Activated CD4-positive, alpha-beta T cell treated with anti-CD3 and anti-CD28 coated beads for 36 hours (primary cell): ENCODE measurements around the gene PSMD14. TPM values are rescaled to one million over a fixed set of nuclear protein-coding genes. Genes with fewer than 3 reads are reported as not detected.

Experiments
- ATAC-seq: fragments of 200-7000 bp; cut with Tn5 transposase; one replicate; pipeline ENCODE4 v1.10.0; 2021; ENCODE audit warnings: mild to moderate bottlenecking, moderate library complexity
- CTCF ChIA-PET: fragments of 350-600 bp; sonication (Branson Sonifier 250); formaldehyde crosslinking; loops from one replicate; lab custom pipeline; 2021; ENCODE audit warnings: antibody characterized with exemption; lab: Charles Lee
- POLR2A ChIA-PET: fragments of 350-600 bp; sonication (Branson Sonifier 250); formaldehyde crosslinking; loops from one replicate; lab custom pipeline; 2021; ENCODE audit warnings: antibody characterized with exemption, inconsistent platforms; lab: Charles Lee
- DNase-seq: peaks from one replicate; pipeline ENCODE4 v3.0.0-alpha.2; 2020
- H3K27ac Mint-ChIP-seq: one replicate; pipeline ENCODE4 v1.8.0; 2021; ENCODE audit warnings: mixed read lengths
- H3K27me3 Mint-ChIP-seq: one replicate; pipeline ENCODE4 v1.8.0; 2021; ENCODE audit warnings: mixed read lengths
- H3K36me3 Mint-ChIP-seq: one replicate; pipeline ENCODE4 v1.8.0; 2021; ENCODE audit warnings: low read depth, mixed read lengths
- H3K4me1 Mint-ChIP-seq: one replicate; pipeline ENCODE4 v1.8.0; 2021; ENCODE audit warnings: mixed read lengths
- H3K4me3 Mint-ChIP-seq: one replicate; pipeline ENCODE4 v1.8.0; 2021; ENCODE audit warnings: mild to moderate bottlenecking, moderate library complexity, mixed read lengths
- H3K9me3 Mint-ChIP-seq: one replicate; pipeline ENCODE4 v1.8.0; 2021; ENCODE audit warnings: low read depth, mixed read lengths
- intact Hi-C, 2 experiments: fragments of 100-400 bp; cut with DNase I in 1 of 2; cut with micrococcal nuclease in 1 of 2; formaldehyde crosslinking; loops; one replicate each; pipeline versions ENCODE4 v1.14.2 to v1.15.1; 2022 to 2024; cut with DNase I, micrococcal nuclease
- total RNA-seq, 2 experiments: library from RNA; stranded (reverse); gene quantifications; one replicate each; pipeline ENCODE4 v1.2.3, GENCODE V29; 2021

PSMD14 gene
- total RNA-seq, 2 experiments from 2014 or later: 69.5 to 85.7 TPM

GRCh38 chr2:161384864-161385263, 76.6 kb downstream of the PSMD14 start:
- Mint-ChIP-seq H3K4me1 (peaks cover 9% of the 10 kb centered on the region), H3K9me3 (no peaks in the 10 kb centered on the region), H3K36me3 (peaks cover 19% of the 10 kb centered on the region), H3K27me3 (no peaks in the 10 kb centered on the region), H3K27ac (no peak overlapping the region), H3K4me3 (no peak overlapping the region)
- POLR2A ChIA-PET: no interaction called here
- intact Hi-C loops: no loop called here
- CTCF ChIA-PET: no interaction called here
- peak; percentile 19 for DNase-seq
- peak; percentile 88 for ATAC-seq

GRCh38 chr2:161386228-161386824, 78.1 kb downstream of the PSMD14 start:
- Mint-ChIP-seq H3K4me1 (peaks cover 12% of the 10 kb centered on the region), H3K27me3 (no peaks in the 10 kb centered on the region), H3K27ac (no peak overlapping the region), H3K36me3 (peaks cover 18% of the 10 kb centered on the region), H3K4me3 (no peak overlapping the region), H3K9me3 (no peaks in the 10 kb centered on the region)
- POLR2A ChIA-PET: no interaction called here
- intact Hi-C loops: no loop called here
- DNase-seq (no peak), ATAC-seq (no peak)
- CTCF ChIA-PET: no interaction called here

GRCh38 chr2:161388146-161388779, 80.0 kb downstream of the PSMD14 start:
- DNase-seq (no peak), ATAC-seq (no peak)
- Mint-ChIP-seq H3K27me3 (no peaks in the 10 kb centered on the region), H3K4me1 (peaks cover 12% of the 10 kb centered on the region), H3K36me3 (peaks cover 31% of the 10 kb centered on the region), H3K9me3 (no peaks in the 10 kb centered on the region), H3K27ac (no peak overlapping the region), H3K4me3 (no peak overlapping the region)
- POLR2A ChIA-PET: no interaction called here
- intact Hi-C loops: no loop called here
- CTCF ChIA-PET: interaction anchor here (0.5 to 1.1 kb wide), 2 partner anchors 9 to 315 kb away, joined by 3 to 4 read pairs; no protein-coding TSS in a partner anchor

- CTCF ChIA-PET: no interaction called here
- DNase-seq: no peak
- POLR2A ChIA-PET: no interaction called here
- Mint-ChIP-seq H3K4me3 (no peak overlapping the region), H3K9me3 (no peaks in the 10 kb centered on the region), H3K36me3 (peaks cover 41% of the 10 kb centered on the region), H3K4me1 (peaks cover 3% of the 10 kb centered on the region), H3K27me3 (no peaks in the 10 kb centered on the region), H3K27ac (no peak overlapping the region)
- no peak for ATAC-seq
- intact Hi-C loops: no loop called here
Measured at GRCh38 chr2:161391737-161392506, 83.7 kb downstream of the PSMD14 start.

- Mint-ChIP-seq H3K36me3 (peaks cover 44% of the 10 kb centered on the region), H3K4me1 (no peaks in the 10 kb centered on the region), H3K4me3 (no peak overlapping the region), H3K9me3 (no peaks in the 10 kb centered on the region), H3K27me3 (no peaks in the 10 kb centered on the region), H3K27ac (no peak overlapping the region)
- intact Hi-C loops: no loop called here
- no peak for DNase-seq
- ChIA-PET POLR2A (interaction anchor here (0.7 kb wide), 1 partner anchor 1086 kb away, joined by 6 read pairs; no protein-coding TSS in a partner anchor), CTCF (no interaction called here)
- ATAC-seq: no peak
Measured at GRCh38 chr2:161400076-161400475, 91.9 kb downstream of the PSMD14 start.

- Mint-ChIP-seq H3K27ac (no peak overlapping the region), H3K4me1 (no peaks in the 10 kb centered on the region), H3K4me3 (no peak overlapping the region), H3K27me3 (no peaks in the 10 kb centered on the region), H3K36me3 (peaks cover 27% of the 10 kb centered on the region), H3K9me3 (no peaks in the 10 kb centered on the region)
- intact Hi-C loops: no loop called here
- POLR2A ChIA-PET: no interaction called here
- ATAC-seq (no peak), DNase-seq (no peak)
- CTCF ChIA-PET: no interaction called here
Measured at GRCh38 chr2:161402297-161402696, 94.1 kb downstream of the PSMD14 start.

- H3K4me1 Mint-ChIP-seq: no peaks in the 10 kb centered on the region
- peaks cover 15% of the 10 kb centered on the region for H3K36me3 Mint-ChIP-seq
- intact Hi-C loops: no loop called here
- H3K9me3 Mint-ChIP-seq: no peaks in the 10 kb centered on the region
- ATAC-seq (no peak), DNase-seq (no peak)
- no peak overlapping the region for H3K4me3 Mint-ChIP-seq
- H3K27me3 Mint-ChIP-seq: no peaks in the 10 kb centered on the region
- CTCF ChIA-PET: interaction anchor here (1.1 kb wide), 1 partner anchor 12 kb away, joined by 3 read pairs; no protein-coding TSS in a partner anchor
- POLR2A ChIA-PET: no interaction called here
- no peak overlapping the region for H3K27ac Mint-ChIP-seq
Measured at GRCh38 chr2:161406316-161406715, 98.1 kb downstream of the PSMD14 start.

GRCh38 chr2:161407597-161407996, 99.4 kb downstream of the PSMD14 start:
- H3K36me3 Mint-ChIP-seq: peaks cover 9% of the 10 kb centered on the region
- POLR2A ChIA-PET: no interaction called here
- no peaks in the 10 kb centered on the region for H3K9me3 Mint-ChIP-seq
- no peak overlapping the region for H3K4me3 Mint-ChIP-seq
- H3K27me3 Mint-ChIP-seq: no peaks in the 10 kb centered on the region
- no peak for DNase-seq
- CTCF ChIA-PET: interaction anchor here (0.7 kb wide), 1 partner anchor 968 kb away, joined by 4 read pairs; no protein-coding TSS in a partner anchor
- intact Hi-C loops: no loop called here
- no peak overlapping the region for H3K27ac Mint-ChIP-seq
- H3K4me1 Mint-ChIP-seq: no peaks in the 10 kb centered on the region
- ATAC-seq: no peak

GRCh38 chr2:161409308-161409907, 101.2 kb downstream of the PSMD14 start:
- DNase-seq: no peak
- Mint-ChIP-seq H3K27me3 (peaks cover 7% of the 10 kb centered on the region), H3K4me1 (peaks cover 3% of the 10 kb centered on the region), H3K36me3 (peaks cover 10% of the 10 kb centered on the region), H3K27ac (no peak overlapping the region), H3K4me3 (no peak overlapping the region), H3K9me3 (no peaks in the 10 kb centered on the region)
- ChIA-PET CTCF (no interaction called here), POLR2A (no interaction called here)
- intact Hi-C loops: no loop called here
- no peak for ATAC-seq

- POLR2A ChIA-PET: no interaction called here
- intact Hi-C loops: no loop called here
- Mint-ChIP-seq H3K4me1 (peaks cover 26% of the 10 kb centered on the region), H3K27ac (no peak overlapping the region), H3K36me3 (peaks cover 10% of the 10 kb centered on the region), H3K4me3 (no peak overlapping the region), H3K27me3 (peaks cover 31% of the 10 kb centered on the region), H3K9me3 (no peaks in the 10 kb centered on the region)
- DNase-seq: no peak
- no peak for ATAC-seq
- CTCF ChIA-PET: interaction anchor here (0.8 kb wide), 1 partner anchor 10 kb away, joined by 3 read pairs; no protein-coding TSS in a partner anchor
Measured at GRCh38 chr2:161412346-161412745, 104.1 kb downstream of the PSMD14 start.
